H1 (cell line): Measurements from ENCODE around the gene MYOM1. TPM values are rescaled to one million over a fixed set of nuclear protein-coding genes. Genes with fewer than 3 reads are reported as not detected.

Experiments used
- CTCF ChIA-PET: fragments of 300-600 bp; sonication (Branson Sonifier 250); formaldehyde crosslinking; loops from one replicate; lab custom pipeline; 2021; ENCODE audit not compliant: partially characterized antibody; lab: Charles Lee
- POLR2A ChIA-PET: fragments of 300-600 bp; sonication (Branson Sonifier 250); formaldehyde crosslinking; loops from one replicate; lab custom pipeline; 2021; ENCODE audit warnings: inconsistent platforms; ENCODE audit not compliant: partially characterized antibody; lab: Charles Lee
- DNase-seq, 2 experiments: peaks; one replicate each; pipeline versions ENCODE4 v3.0.0 to v3.0.0-alpha.2; 2010 to 2022; ENCODE audit warnings: low spot score in 2 of 2, low read depth in 1 of 2, mixed read lengths in 1 of 2
- FAIRE-seq: peaks from 2 replicates; lab custom pipeline; 2011; peaks lifted over from hg19 to GRCh38; lab: Jason Lieb, UNC
- H2AFZ ChIP-seq: 2 replicates; pipeline ENCODE4 v1.8.1; 2012; ENCODE audit warnings: low read length, inconsistent platforms
- H2AK5ac ChIP-seq: 2 replicates; pipeline ENCODE4 v1.6.1; 2013; ENCODE audit warnings: low read depth, low read length
- H2BK120ac ChIP-seq: replicated peaks from 2 replicates; pipeline ENCODE3; 2013; ENCODE audit warnings: low read depth, low read length, inconsistent platforms
- H2BK12ac ChIP-seq: 2 replicates; pipeline ENCODE4 v1.6.1; 2013; ENCODE audit warnings: low read depth, low read length
- H2BK15ac ChIP-seq: 2 replicates; pipeline ENCODE4 v1.6.1; 2013; ENCODE audit warnings: low read length
- H2BK20ac ChIP-seq: 2 replicates; pipeline ENCODE4 v1.6.1; 2013; ENCODE audit warnings: low read length
- H2BK5ac ChIP-seq: 2 replicates; pipeline ENCODE4 v1.6.1; 2013; ENCODE audit warnings: low read depth, low read length
- H3K14ac ChIP-seq: 2 replicates; pipeline ENCODE4 v1.6.1; 2013; ENCODE audit warnings: inconsistent platforms; ENCODE audit not compliant: insufficient read length
- H3K18ac ChIP-seq: 2 replicates; pipeline ENCODE4 v1.6.1; 2013; ENCODE audit warnings: low read length; ENCODE audit errors: extremely low read depth
- H3K23ac ChIP-seq: 2 replicates; pipeline ENCODE4 v1.6.1; 2013; ENCODE audit warnings: inconsistent platforms; ENCODE audit not compliant: insufficient read length
- H3K23me2 ChIP-seq: 2 replicates; pipeline ENCODE4 v1.6.1; 2013; ENCODE audit warnings: low read depth, low read length
- H3K27ac ChIP-seq: 2 replicates; pipeline ENCODE4 v1.6.1; 2011; ENCODE audit warnings: low read depth, low read length, inconsistent platforms
- H3K27me3 ChIP-seq, 4 experiments: replicated peaks in 1 of 4; 1 replicate in 1 of 4; 2 replicates in 3 of 4; pipeline versions ENCODE4 v1.6.1 to v1.8.1; 2011 to 2013; ENCODE audit warnings: low read length in 3 of 4, mild to moderate bottlenecking in 3 of 4, inconsistent platforms in 2 of 4, mixed read lengths in 2 of 4, moderate library complexity in 1 of 4; ENCODE audit not compliant: control insufficient read depth in 3 of 4, insufficient read depth in 3 of 4; ENCODE audit errors: extremely low read depth in 1 of 4
- H3K36me3 ChIP-seq, 4 experiments: 2 replicates each; pipeline versions ENCODE4 v1.6.1 to v1.8.1; 2011 to 2013; ENCODE audit warnings: mild to moderate bottlenecking in 4 of 4, low read length in 3 of 4, moderate library complexity in 2 of 4, control low read depth in 1 of 4, inconsistent platforms in 1 of 4; ENCODE audit not compliant: insufficient read depth in 4 of 4, control insufficient read depth in 2 of 4
- H3K4ac ChIP-seq: replicated peaks from 2 replicates; pipeline ENCODE3; 2013; ENCODE audit warnings: low read length, low read depth, mixed read lengths, inconsistent platforms; ENCODE audit not compliant: insufficient read length
- H3K4me1 ChIP-seq, 4 experiments: replicated peaks in 1 of 4; 1 replicate in 1 of 4; 2 replicates in 3 of 4; pipeline versions ENCODE4 v1.6.1 to v1.8.1; 2011 to 2013; ENCODE audit warnings: low read length in 3 of 4, inconsistent platforms in 2 of 4, mixed read lengths in 1 of 4; ENCODE audit not compliant: insufficient read depth in 4 of 4, control insufficient read depth in 3 of 4
- H3K4me2 ChIP-seq, 2 experiments: 2 replicates each; pipeline versions ENCODE4 v1.6.1 to v1.8.1; 2011 to 2013; ENCODE audit warnings: low read depth in 2 of 2, low read length in 2 of 2, control low read depth in 1 of 2, inconsistent platforms in 1 of 2, mild to moderate bottlenecking in 1 of 2; ENCODE audit not compliant: insufficient read depth in 1 of 2
- H3K4me3 ChIP-seq, 4 experiments: fragments of 200-600, 300-600 bp in 1 of 4; sonication (generic), shearing (Covaris generic), sonication (Bioruptor Twin) in 1 of 4; 2 replicates each; pipeline versions ENCODE4 v1.5.1 to v1.8.1; 2011 to 2016; ENCODE audit warnings: low read length in 4 of 4, low read depth in 3 of 4, control low read depth in 2 of 4, inconsistent platforms in 2 of 4, mild to moderate bottlenecking in 2 of 4, mixed read lengths in 1 of 4, moderate library complexity in 1 of 4; ENCODE audit not compliant: insufficient read depth in 2 of 4; ENCODE audit errors: extremely low read depth in 1 of 4
- H3K56ac ChIP-seq: replicated peaks from 2 replicates; pipeline ENCODE3; 2013; ENCODE audit warnings: low read depth, mild to moderate bottlenecking, mixed read lengths, low read length, inconsistent platforms; ENCODE audit not compliant: insufficient read length
- H3K79me1 ChIP-seq: 2 replicates; pipeline ENCODE4 v1.6.1; 2013; ENCODE audit warnings: low read depth, low read length, control low read depth
- H3K79me2 ChIP-seq, 2 experiments: 2 replicates each; pipeline versions ENCODE4 v1.6.1 to v1.8.1; 2012 to 2013; ENCODE audit warnings: low read length in 2 of 2, mild to moderate bottlenecking in 2 of 2, inconsistent platforms in 1 of 2; ENCODE audit not compliant: insufficient read depth in 2 of 2, control insufficient read depth in 1 of 2
- H3K9ac ChIP-seq, 4 experiments: replicated peaks in 1 of 4; 1 replicate in 1 of 4; 2 replicates in 3 of 4; pipeline versions ENCODE4 v1.6.1 to v1.8.1; 2011 to 2013; ENCODE audit warnings: low read depth in 3 of 4, low read length in 3 of 4, control low read depth in 2 of 4, mild to moderate bottlenecking in 2 of 4, moderate library complexity in 2 of 4, inconsistent platforms in 1 of 4; ENCODE audit errors: extremely low read depth in 1 of 4
- H3K9me3 ChIP-seq, 2 experiments: 2 replicates each; pipeline versions ENCODE4 v1.6.1 to v1.8.1; 2012 to 2013; ENCODE audit warnings: mild to moderate bottlenecking in 2 of 2, moderate library complexity in 2 of 2, control low read depth in 1 of 2, inconsistent platforms in 1 of 2, low read depth in 1 of 2, low read length in 1 of 2, mixed read lengths in 1 of 2; ENCODE audit not compliant: insufficient read depth in 2 of 2
- H4K20me1 ChIP-seq, 2 experiments: replicated peaks in 1 of 2; 2 replicates each; pipeline versions ENCODE3 to v1.8.1; 2011 to 2013; ENCODE audit warnings: inconsistent platforms in 2 of 2, low read length in 2 of 2, mild to moderate bottlenecking in 1 of 2; ENCODE audit not compliant: insufficient read depth in 2 of 2, control insufficient read depth in 1 of 2
- H4K5ac ChIP-seq: 2 replicates; pipeline ENCODE4 v1.6.1; 2013; ENCODE audit warnings: low read length, low read depth, mixed read lengths, inconsistent platforms; ENCODE audit not compliant: insufficient read length
- H4K8ac ChIP-seq: 2 replicates; pipeline ENCODE4 v1.8.0; 2013; ENCODE audit warnings: mild to moderate bottlenecking, moderate library complexity, low read length, inconsistent platforms; ENCODE audit not compliant: insufficient read depth; ENCODE audit errors: extremely low read depth
- H4K91ac ChIP-seq: replicated peaks from 2 replicates; pipeline ENCODE3; 2013; ENCODE audit warnings: low read length, mixed read lengths, inconsistent platforms; ENCODE audit not compliant: insufficient read length
- EP300 ChIP-seq, 2 experiments: IDR thresholded peaks; 1 replicate in 1 of 2; 2 replicates in 1 of 2; pipeline ENCODE4 v1.6.1; 2011 to 2012; ENCODE audit warnings: low read depth in 2 of 2, low read length in 2 of 2, mild to moderate bottlenecking in 2 of 2, borderline replicate concordance in 1 of 2, inconsistent platforms in 1 of 2, moderate library complexity in 1 of 2
- EZH2 ChIP-seq: fragments of 200-600 bp; sonication (generic); IDR thresholded peaks from 2 replicates; pipeline ENCODE4 v1.7.1; 2012; ENCODE audit warnings: low read depth, mild to moderate bottlenecking, moderate library complexity, low read length, inconsistent platforms; ENCODE audit not compliant: severe bottlenecking
- FOSL1 ChIP-seq: IDR thresholded peaks from 2 replicates; pipeline ENCODE4 v1.6.1; 2011; ENCODE audit warnings: mild to moderate bottlenecking, low read depth, low read length, moderate library complexity; ENCODE audit not compliant: insufficient read depth
- GTF2F1 ChIP-seq: IDR thresholded peaks from 2 replicates; pipeline ENCODE4 v1.6.1; 2012; ENCODE audit warnings: low read depth, low read length, improper control_type of control experiment, borderline replicate concordance
- JUN ChIP-seq: IDR thresholded peaks from 2 replicates; pipeline ENCODE4 v1.6.1; 2011; ENCODE audit warnings: low read depth, mild to moderate bottlenecking, improper control_type of control experiment, low read length
- NANOG ChIP-seq: IDR thresholded peaks from 2 replicates; pipeline ENCODE4 v1.6.1; 2011; ENCODE audit warnings: low read length, low read depth, mild to moderate bottlenecking, inconsistent platforms; ENCODE audit not compliant: insufficient read depth, poor library complexity, severe bottlenecking
- PHF8 ChIP-seq: fragments of 200-600 bp; sonication (generic); conservative IDR thresholded peaks from 2 replicates; pipeline ENCODE4 v1.7.1; 2012; ENCODE audit warnings: low read depth, mild to moderate bottlenecking, inconsistent platforms, low read length, moderate library complexity
- POU5F1 ChIP-seq: IDR thresholded peaks from 2 replicates; pipeline ENCODE4 v1.6.1; 2011; ENCODE audit warnings: low read depth, mild to moderate bottlenecking, low read length, moderate library complexity
- RNF2 ChIP-seq: fragments of 200-900, 300-1000 bp; sonication (generic); IDR thresholded peaks from 2 replicates; pipeline ENCODE4 v1.7.1; 2016; ENCODE audit warnings: borderline replicate concordance, low read depth, mild to moderate bottlenecking, antibody characterized with exemption, low read length; ENCODE audit not compliant: poor library complexity, severe bottlenecking; ENCODE audit errors: missing control alignments
- SIRT6 ChIP-seq: IDR thresholded peaks from one replicate; pipeline ENCODE4 v1.7.1; 2012; ENCODE audit warnings: low read length, inconsistent platforms
- SIX5 ChIP-seq: IDR thresholded peaks from 2 replicates; pipeline ENCODE4 v1.6.1; 2011; ENCODE audit warnings: mild to moderate bottlenecking, low read depth, low read length
- TCF12 ChIP-seq: IDR thresholded peaks from 2 replicates; pipeline ENCODE4 v1.6.1; 2011; ENCODE audit warnings: low read depth, mild to moderate bottlenecking, low read length
- WGBS, 2 experiments: shearing (Covaris generic) in 1 of 2; methylation state at CpG; one replicate each; pipeline versions ENCODE4 v1.1.6 to v1.1.7; 2013 to 2015; ENCODE audit warnings: low lambda C conversion rate in 2 of 2, mixed read lengths in 2 of 2, inconsistent platforms in 1 of 2, low coverage in 1 of 2, missing lambda C conversion rate in 1 of 2; ENCODE audit not compliant: insufficient replicate concordance in 2 of 2, insufficient coverage in 1 of 2, insufficient read length in 1 of 2; ENCODE audit errors: extremely low coverage in 1 of 2, missing lambda C conversion rate in 1 of 2; 5-methylcytosine and 5-hydroxymethylcytosine counted together
- polyA plus RNA-seq, 7 experiments: library from polyadenylated mRNA; depleted of rRNA in 3 of 7; stranded (reverse) in 5 of 7; unstranded in 2 of 7; fragments of >200 nt in 5 of 7; fragments of 200-250 nt in 2 of 7; gene quantifications; 1 replicate in 5 of 7; 2 replicates in 1 of 7; 4 replicates in 1 of 7; pipeline versions ENCODE4 v1.2.1 to v1.2.3, GENCODE V29; 2011 to 2013; ENCODE audit warnings: missing spikeins in 2 of 7, mixed read lengths in 2 of 7
- total RNA-seq: library from RNA; stranded (reverse); fragmentation: NEBNext Ultra II Directional; extraction: Animal tissue kit (Norgen Biotek cat#: 25700); gene quantifications from 2 replicates; pipeline ENCODE4 v1.2.1, GENCODE V29; 2021
- TF ChIP-seq, protein P1 (sequence below): IDR thresholded peaks from 2 replicates; pipeline ENCODE4 v1.6.1; 2011; ENCODE audit warnings: low read length, improper control_type of control experiment

The MYOM1 gene
- total and polyA plus RNA-seq, 2 of the 8 experiments (the other 6 are each of a cell fraction or from before 2014, with no cell fraction given), result 0.06 to 0.32 TPM

- H3K4ac ChIP-seq, result no peak overlapping the region
- H3K27me3 ChIP-seq, result no peaks in the 10 kb centered on the region
- 87% methylated on average over 10 of the region's 10 CpGs; no CpG with 5 or more reads in 1 of the 2 experiments for WGBS, 2 experiments
- FAIRE-seq (no peak), DNase-seq (no peak)
- H3K23me2 ChIP-seq, result no peaks in the 10 kb centered on the region
- H2AK5ac ChIP-seq, result no peak overlapping the region
- POLR2A ChIA-PET, result no interaction called here
- H3K79me1 ChIP-seq, result no peaks in the 10 kb centered on the region
- no peaks in the 10 kb centered on the region for H3K36me3 ChIP-seq
- no peaks in the 10 kb centered on the region for H3K9me3 ChIP-seq
- no peak overlapping the region for H4K91ac ChIP-seq
- no peak overlapping the region for H2BK15ac ChIP-seq
- H4K8ac ChIP-seq, result no peak overlapping the region
- H2BK12ac ChIP-seq, result no peak overlapping the region
- H3K9ac ChIP-seq, result no peak overlapping the region
- H3K18ac ChIP-seq, result no peak overlapping the region
- H2BK20ac ChIP-seq, result no peak overlapping the region
- H3K56ac ChIP-seq, result no peak overlapping the region
- H3K4me3 ChIP-seq, result no peak overlapping the region
- no peaks in the 10 kb centered on the region for H4K20me1 ChIP-seq
- no peak overlapping the region for H2BK120ac ChIP-seq
- no peaks in the 10 kb centered on the region for H3K4me1 ChIP-seq
- peak overlapping the region; percentile 65 for H2AFZ ChIP-seq
- no peak overlapping the region for H3K23ac ChIP-seq
- H4K5ac ChIP-seq, result no peak overlapping the region
- no peak overlapping the region for H2BK5ac ChIP-seq
- CTCF ChIA-PET, result no interaction called here
- no peak overlapping the region for H3K14ac ChIP-seq
- H3K27ac ChIP-seq, result no peak overlapping the region
- H3K79me2 ChIP-seq, result no peaks in the 10 kb centered on the region
- H3K4me2 ChIP-seq, result no peak overlapping the region
- no peak for TF ChIP-seq NANOG
- TF ChIP-seq POU5F1, result no peak
- no peak for TF ChIP-seq EP300 (IDR thresholded peaks at IDR 0.05; ENCODE audit: borderline replicate concordance in 1 of 2, low read depth in 2 of 2, low read length in 2 of 2)
- no peak for TF ChIP-seq TCF12
- no peak for TF ChIP-seq GTF2F1
- no peak for TF ChIP-seq EZH2
- TF ChIP-seq RNF2, result no peak
- TF ChIP-seq PHF8, result no peak
- TF ChIP-seq, protein P1, sequence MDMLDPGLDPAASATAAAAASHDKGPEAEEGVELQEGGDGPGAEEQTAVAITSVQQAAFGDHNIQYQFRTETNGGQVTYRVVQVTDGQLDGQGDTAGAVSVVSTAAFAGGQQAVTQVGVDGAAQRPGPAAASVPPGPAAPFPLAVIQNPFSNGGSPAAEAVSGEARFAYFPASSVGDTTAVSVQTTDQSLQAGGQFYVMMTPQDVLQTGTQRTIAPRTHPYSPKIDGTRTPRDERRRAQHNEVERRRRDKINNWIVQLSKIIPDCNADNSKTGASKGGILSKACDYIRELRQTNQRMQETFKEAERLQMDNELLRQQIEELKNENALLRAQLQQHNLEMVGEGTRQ, result no peak
- no peak for TF ChIP-seq SIX5
- no peak for TF ChIP-seq SIRT6
- TF ChIP-seq JUN, result no peak
- no peak for TF ChIP-seq FOSL1
Observed at GRCh38 chr18:3135536-3135935, 84.2 kb downstream of the MYOM1 start.
